IPS-11a (cell line): ENCODE measurements around the gene MN1.

Experiments used
- H3K4me3 ChIP-seq: one replicate; pipeline ENCODE4 v1.5.1; 2013; ENCODE audit warnings: low read depth, low read length, control low read depth

MN1 gene

GRCh38 chr22:27786291-27786932 lies 15.1 kb downstream of the MN1 start:
- H3K4me3 ChIP-seq, result no peak overlapping the region

GRCh38 chr22:27785831-27786230 lies 15.7 kb downstream of the MN1 start:
- H3K4me3 ChIP-seq, result no peak overlapping the region

- H3K4me3 ChIP-seq, result no peak overlapping the region
Observed at GRCh38 chr22:27784120-27784475, 17.5 kb downstream of the MN1 start.

- no peak overlapping the region for H3K4me3 ChIP-seq
Observed at GRCh38 chr22:27783436-27784119, 18.0 kb downstream of the MN1 start.

GRCh38 chr22:27782088-27782487 lies 19.5 kb downstream of the MN1 start:
- H3K4me3 ChIP-seq, result no peak overlapping the region

- H3K4me3 ChIP-seq, result no peak overlapping the region
Observed at GRCh38 chr22:27780161-27780575, 21.4 kb downstream of the MN1 start.

GRCh38 chr22:27779643-27780042 lies 21.9 kb downstream of the MN1 start:
- H3K4me3 ChIP-seq, result no peak overlapping the region

GRCh38 chr22:27778294-27779090 lies 23.1 kb downstream of the MN1 start:
- H3K4me3 ChIP-seq, result no peak overlapping the region

GRCh38 chr22:27777128-27777527 lies 24.4 kb downstream of the MN1 start:
- H3K4me3 ChIP-seq, result no peak overlapping the region

GRCh38 chr22:27776650-27776958 lies 25.0 kb downstream of the MN1 start:
- no peak overlapping the region for H3K4me3 ChIP-seq

- H3K4me3 ChIP-seq, result no peak overlapping the region
Observed at GRCh38 chr22:27775758-27776649, 25.6 kb downstream of the MN1 start.

- H3K4me3 ChIP-seq, result no peak overlapping the region
Observed at GRCh38 chr22:27775087-27775698, 26.4 kb downstream of the MN1 start.

GRCh38 chr22:27774200-27774599 lies 27.4 kb downstream of the MN1 start:
- H3K4me3 ChIP-seq, result no peak overlapping the region

- H3K4me3 ChIP-seq, result no peak overlapping the region
Observed at GRCh38 chr22:27772984-27773498, 28.5 kb downstream of the MN1 start.

GRCh38 chr22:27772081-27772983 lies 29.2 kb downstream of the MN1 start:
- no peak overlapping the region for H3K4me3 ChIP-seq

GRCh38 chr22:27771637-27772036 lies 29.9 kb downstream of the MN1 start:
- H3K4me3 ChIP-seq, result no peak overlapping the region

- no peak overlapping the region for H3K4me3 ChIP-seq
Observed at GRCh38 chr22:27769012-27769411, 32.5 kb downstream of the MN1 start.

GRCh38 chr22:27768027-27768653 lies 33.4 kb downstream of the MN1 start:
- no peak overlapping the region for H3K4me3 ChIP-seq

GRCh38 chr22:27766679-27767078 lies 34.9 kb downstream of the MN1 start:
- no peak overlapping the region for H3K4me3 ChIP-seq
